Natural killer cell (primary cell): ENCODE data around the gene SNUPN. TPM values are rescaled to one million over a fixed set of nuclear protein-coding genes. Genes with fewer than 3 reads are reported as not detected.

Experiments used
- ATAC-seq, 3 donors: fragments of 150-1000 bp in 2 of 3; fragments of 200-7000 bp in 1 of 3; cut with Tn5 transposase; 1 replicate in 1 of 3; 2 replicates in 2 of 3; pipeline ENCODE4 v1.10.0; 2021; ENCODE audit warnings: mild to moderate bottlenecking in 2 of 3, moderate library complexity in 2 of 3
- DNase-seq, 2 donors: peaks; one replicate each; pipeline versions ENCODE4 v3.0.0 to v3.0.0-alpha.2; 2013 to 2021; ENCODE audit warnings: mixed read lengths in 1 of 2
- H3K27ac ChIP-seq: one replicate; pipeline ENCODE4 v1.5.1; 2013; ENCODE audit warnings: mild to moderate bottlenecking, low read length
- H3K27me3 ChIP-seq: one replicate; pipeline ENCODE4 v1.6.1; 2013; ENCODE audit warnings: low read length; ENCODE audit not compliant: control insufficient read depth, insufficient read depth
- H3K36me3 ChIP-seq: one replicate; pipeline ENCODE4 v1.6.1; 2013; ENCODE audit warnings: low read length; ENCODE audit not compliant: control insufficient read depth, insufficient read depth
- H3K4me1 ChIP-seq: one replicate; pipeline ENCODE4 v1.6.1; 2013; ENCODE audit warnings: low read length; ENCODE audit not compliant: control insufficient read depth, insufficient read depth
- H3K4me3 ChIP-seq: one replicate; pipeline ENCODE4 v1.5.1; 2013; ENCODE audit warnings: low read length
- H3K9me3 ChIP-seq: one replicate; pipeline ENCODE4 v1.6.1; 2013; ENCODE audit warnings: low read length; ENCODE audit not compliant: control insufficient read depth, insufficient read depth
- H3K27ac Mint-ChIP-seq, 2 donors: one replicate each; pipeline ENCODE4 v1.8.0; 2022; ENCODE audit warnings: mild to moderate bottlenecking in 2 of 2, mixed read lengths in 2 of 2, moderate library complexity in 1 of 2
- H3K27me3 Mint-ChIP-seq, 2 donors: one replicate each; pipeline ENCODE4 v1.8.0; 2022; ENCODE audit warnings: low read depth in 2 of 2, mixed read lengths in 2 of 2
- H3K36me3 Mint-ChIP-seq: one replicate; pipeline ENCODE4 v1.8.0; 2022; ENCODE audit warnings: mixed read lengths
- H3K4me1 Mint-ChIP-seq, 2 donors: one replicate each; pipeline ENCODE4 v1.8.0; 2022; ENCODE audit warnings: mixed read lengths in 2 of 2
- H3K4me3 Mint-ChIP-seq: one replicate; pipeline ENCODE4 v1.8.0; 2022; ENCODE audit warnings: mild to moderate bottlenecking, moderate library complexity, mixed read lengths
- H3K9me3 Mint-ChIP-seq, 2 donors: one replicate each; pipeline ENCODE4 v1.8.0; 2022; ENCODE audit warnings: mixed read lengths in 2 of 2
- WGBS: methylation state at CpG from one replicate; pipeline ENCODE4 v1.1.7; 2013; ENCODE audit warnings: missing lambda C conversion rate; ENCODE audit not compliant: insufficient coverage; 5-methylcytosine and 5-hydroxymethylcytosine counted together
- intact Hi-C: fragments of 100-400 bp; cut with micrococcal nuclease; formaldehyde crosslinking; loops from one replicate; pipeline ENCODE4 v1.14.2; 2022
- total RNA-seq, 4 donors: library from RNA; stranded (reverse); fragments of 120-200 nt in 1 of 4; gene quantifications; one replicate each; pipeline versions ENCODE4 v1.2.3 to v1.2.4, GENCODE V29; 2013 to 2022
- TF ChIP-seq, protein P1 (sequence below): fragments of 200-600 bp; IDR thresholded peaks from one replicate; pipeline ENCODE4 v1.8.0; 2022; ENCODE audit warnings: antibody characterized with exemption

SNUPN gene
- total RNA-seq, 3 donors from 2014 or later (not counting 1 experiment from before 2014, with no cell fraction given), result 13.8 to 20.7 (median 14.8) TPM

DNA sequence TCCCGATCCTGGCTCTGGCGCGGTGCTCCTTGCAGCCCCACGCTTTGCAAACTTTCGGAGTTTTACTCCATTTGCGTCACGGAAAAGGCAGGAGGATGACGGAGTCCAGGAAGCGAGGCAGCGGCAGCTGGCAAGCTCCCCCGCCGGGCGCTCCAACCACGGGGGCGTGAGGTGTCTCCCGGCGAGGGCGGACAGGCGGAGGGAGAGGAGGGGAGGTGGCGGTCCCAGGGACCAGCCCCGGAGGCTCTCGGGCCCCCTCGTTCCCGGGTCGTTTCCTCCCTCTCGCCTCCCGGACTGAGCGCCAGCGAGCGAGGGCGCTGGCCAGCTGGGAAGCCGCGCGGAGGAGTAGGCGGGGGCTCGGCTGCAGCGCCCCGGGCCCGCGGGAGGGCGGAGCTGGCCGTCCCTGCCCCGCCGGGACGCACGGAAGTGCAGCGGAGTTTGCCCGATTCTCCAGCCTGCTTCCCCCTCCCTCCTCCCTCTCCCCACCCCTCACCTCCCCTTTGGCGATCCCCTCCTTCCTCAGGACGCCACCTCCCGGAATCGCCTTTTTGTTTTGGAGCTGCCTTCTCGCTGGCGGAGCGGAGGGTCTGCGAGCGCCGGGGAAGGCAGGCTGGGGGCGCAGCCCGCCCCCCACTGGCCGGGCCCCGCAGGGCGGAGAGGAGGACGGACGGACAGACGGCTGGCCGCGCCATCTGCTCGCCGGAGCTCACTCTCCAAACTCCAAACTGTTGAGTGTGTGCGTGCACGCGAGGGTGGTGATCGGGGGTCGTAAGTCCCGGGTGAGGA, 22.0 kb upstream of the SNUPN start, which contains the start of gene SNX33:
TSS of gene SNX33 (plus strand) at position 543 of the 786 bp plus-strand sequence. CDS start 1,191 bp downstream, outside the sequence.
- Mint-ChIP-seq H3K27ac (peak within 1 kb of the TSS in 1 of 2 donors; percentile 80), H3K4me1 (peaks cover 28 to 35% of the 10 kb centered on the region in 2 donors), H3K27me3 (peaks cover 0 to 2% of the 10 kb centered on the region in 2 donors), H3K36me3 (no peaks in the 10 kb centered on the region), H3K9me3 (no peaks in the 10 kb centered on the region), H3K4me3 (peak within 1 kb of the TSS; percentile 86)
- Histone ChIP-seq H3K27ac (no peak within 1 kb of the TSS), H3K4me1 (peaks cover 29% of the 10 kb centered on the region), H3K27me3 (no peaks in the 10 kb centered on the region), H3K9me3 (no peaks in the 10 kb centered on the region), H3K4me3 (peak within 1 kb of the TSS; percentile 77), H3K36me3 (no peaks in the 10 kb centered on the region)
- TF ChIP-seq, protein P1, sequence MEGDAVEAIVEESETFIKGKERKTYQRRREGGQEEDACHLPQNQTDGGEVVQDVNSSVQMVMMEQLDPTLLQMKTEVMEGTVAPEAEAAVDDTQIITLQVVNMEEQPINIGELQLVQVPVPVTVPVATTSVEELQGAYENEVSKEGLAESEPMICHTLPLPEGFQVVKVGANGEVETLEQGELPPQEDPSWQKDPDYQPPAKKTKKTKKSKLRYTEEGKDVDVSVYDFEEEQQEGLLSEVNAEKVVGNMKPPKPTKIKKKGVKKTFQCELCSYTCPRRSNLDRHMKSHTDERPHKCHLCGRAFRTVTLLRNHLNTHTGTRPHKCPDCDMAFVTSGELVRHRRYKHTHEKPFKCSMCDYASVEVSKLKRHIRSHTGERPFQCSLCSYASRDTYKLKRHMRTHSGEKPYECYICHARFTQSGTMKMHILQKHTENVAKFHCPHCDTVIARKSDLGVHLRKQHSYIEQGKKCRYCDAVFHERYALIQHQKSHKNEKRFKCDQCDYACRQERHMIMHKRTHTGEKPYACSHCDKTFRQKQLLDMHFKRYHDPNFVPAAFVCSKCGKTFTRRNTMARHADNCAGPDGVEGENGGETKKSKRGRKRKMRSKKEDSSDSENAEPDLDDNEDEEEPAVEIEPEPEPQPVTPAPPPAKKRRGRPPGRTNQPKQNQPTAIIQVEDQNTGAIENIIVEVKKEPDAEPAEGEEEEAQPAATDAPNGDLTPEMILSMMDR, result peak; percentile 5
- WGBS, result under 1% methylated on average over 76 of the region's 76 CpGs
- peak; percentile 59 to 77 (median 72) for ATAC-seq
- intact Hi-C loops, result loop anchor here (10.0 kb wide), 1 partner anchor 283 kb away; the partner anchor contains the start of gene MAN2C1
- DNase-seq, result peak; percentile 47 to 66

- H3K4me3 ChIP-seq, result peak overlapping the region; percentile 77
- TF ChIP-seq, protein P1, result no peak
- ATAC-seq, result peak in 2 of 3 donors; percentile 21 to 28
- no peaks in the 10 kb centered on the region for H3K9me3 ChIP-seq
- Mint-ChIP-seq H3K4me3 (peak overlapping the region; percentile 84), H3K4me1 (peaks cover 25 to 33% of the 10 kb centered on the region in 2 donors), H3K27ac (peak overlapping the region in 1 of 2 donors; percentile 80), H3K36me3 (no peaks in the 10 kb centered on the region), H3K9me3 (no peaks in the 10 kb centered on the region), H3K27me3 (peaks cover 0 to 2% of the 10 kb centered on the region in 2 donors)
- intact Hi-C loops, result loop anchor here (10.0 kb wide), 1 partner anchor 282 kb away; the partner anchor contains the start of gene MAN2C1
- H3K36me3 ChIP-seq, result no peaks in the 10 kb centered on the region
- no peak overlapping the region for H3K27ac ChIP-seq
- H3K27me3 ChIP-seq, result no peaks in the 10 kb centered on the region
- peaks cover 27% of the 10 kb centered on the region for H3K4me1 ChIP-seq
- DNase-seq, result peak in 1 of 2 donors; percentile 27
- 4% methylated on average over 24 of the region's 26 CpGs for WGBS
These were observed 21.4 kb upstream of the SNUPN start for GRCh38 chr15:75646944-75647364.

DNA sequence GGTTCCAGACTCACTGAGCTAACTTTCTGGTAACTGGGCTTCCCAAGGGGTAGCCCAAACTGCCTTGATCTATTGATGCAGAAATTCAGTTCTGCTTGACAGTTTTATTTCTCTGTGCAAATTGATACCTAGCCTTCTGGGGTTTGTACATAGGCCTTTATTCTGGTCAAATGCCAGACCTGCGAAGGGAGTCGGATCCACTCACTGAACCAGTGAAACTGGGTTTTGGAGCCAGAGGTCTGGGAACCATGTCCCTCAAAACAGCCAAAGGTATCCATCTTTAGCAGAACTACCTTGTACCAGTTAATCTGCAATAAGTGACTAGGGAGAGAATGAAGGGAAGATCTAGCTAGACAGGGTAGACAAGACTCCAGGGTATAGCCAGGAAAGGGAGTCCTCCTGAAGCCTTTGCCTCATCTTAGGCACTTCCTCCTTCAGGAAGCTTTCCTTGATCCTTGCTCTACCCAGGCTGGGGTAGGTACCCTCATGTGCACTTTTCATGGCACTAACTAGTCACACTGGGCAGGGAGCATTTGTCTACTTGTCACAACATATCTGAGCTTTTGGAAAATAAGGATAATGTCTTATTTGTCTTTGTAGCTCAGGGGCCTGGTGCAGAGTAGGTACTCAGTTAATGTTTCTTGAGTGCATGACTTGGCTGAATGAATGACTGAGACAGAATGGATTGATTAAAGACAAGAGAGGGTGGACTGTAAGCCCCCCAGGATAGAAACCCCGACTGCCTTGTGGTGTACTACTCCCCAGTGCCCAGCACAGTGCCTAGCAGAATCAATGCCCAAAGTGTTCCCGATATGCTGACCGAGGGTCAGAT, 20.8 kb upstream of the SNUPN start:
- no peak overlapping the region for H3K27ac ChIP-seq
- peaks cover 20 to 27% of the 10 kb centered on the region in 2 donors for H3K4me1 Mint-ChIP-seq
- no peaks in the 10 kb centered on the region for H3K9me3 ChIP-seq
- TF ChIP-seq, protein P1, result no peak
- DNase-seq (no peak), ATAC-seq (no peak)
- H3K27ac Mint-ChIP-seq, result peak overlapping the region in 1 of 2 donors; percentile 80
- peak overlapping the region; percentile 77 for H3K4me3 ChIP-seq
- peaks cover 23% of the 10 kb centered on the region for H3K4me1 ChIP-seq
- intact Hi-C loops, result loop anchor here (10.0 kb wide), 1 partner anchor 282 kb away; the partner anchor contains the start of gene MAN2C1
- H3K9me3 Mint-ChIP-seq, result no peaks in the 10 kb centered on the region
- no peaks in the 10 kb centered on the region for H3K36me3 ChIP-seq
- no peaks in the 10 kb centered on the region for H3K27me3 ChIP-seq
- 56% methylated on average over 5 of the region's 5 CpGs for WGBS
- H3K4me3 Mint-ChIP-seq, result peak overlapping the region; percentile 84
- no peaks in the 10 kb centered on the region for H3K36me3 Mint-ChIP-seq
- H3K27me3 Mint-ChIP-seq, result peaks cover 0 to 2% of the 10 kb centered on the region in 2 donors
